Panc1 (cell line): Measurements from ENCODE around the gene SERPINC1.

Experiments
- CTCF ChIP-seq: fragments of 450-650 bp; IDR thresholded peaks from 2 replicates; pipeline ENCODE4 v1.5.1; 2017; ENCODE audit warnings: mild to moderate bottlenecking
- REST ChIP-seq, 2 experiments: IDR thresholded peaks; 2 replicates each; pipeline ENCODE4 v1.6.1; 2011 to 2012; ENCODE audit warnings: low read depth in 2 of 2, control low read depth in 1 of 2, low read length in 1 of 2, mild to moderate bottlenecking in 1 of 2, moderate library complexity in 1 of 2; ENCODE audit not compliant: insufficient read depth in 1 of 2

GRCh38 chr1:173884701-173885100, 32.4 kb downstream of the SERPINC1 start:
- TF ChIP-seq REST (IDR thresholded peaks at IDR 0.05; ENCODE audit: insufficient read depth in 1 of 2, low read depth in 2 of 2, low read length in 1 of 2) (no peak), CTCF (no peak)
